Left lung (tissue), 10 donors: Measurements from ENCODE around the gene SHLD1. TPM values are rescaled to one million over a fixed set of nuclear protein-coding genes. Genes with fewer than 3 reads are reported as not detected.
A peak's percentile ranks its signal among the peaks of the same experiment; 100 is the strongest.

Experiments
- ATAC-seq: fragments of 200-7000 bp; cut with Tn5 transposase; one replicate; pipeline ENCODE4 v1.9.1; 2020; ENCODE audit warnings: moderate library complexity
- DNase-seq, 4 donors: peaks; one replicate each; pipeline ENCODE4 v3.0.0-alpha.2; 2013 to 2020
- H3K27ac ChIP-seq, 2 donors: fragments of 200-600 bp; sonication (generic) in 1 of 2; one replicate each; pipeline versions ENCODE4 v1.5.0 to v1.8.0; 2020 to 2021
- H3K27me3 ChIP-seq, 2 donors: fragments of 200-600 bp; sonication (generic) in 1 of 2; one replicate each; pipeline versions ENCODE4 v1.5.0 to v1.8.0; 2020 to 2021
- H3K36me3 ChIP-seq, 2 donors: fragments of 200-600 bp; sonication (generic) in 1 of 2; one replicate each; pipeline versions ENCODE4 v1.5.0 to v1.8.0; 2020 to 2021
- H3K4me1 ChIP-seq, 2 donors: fragments of 200-600 bp; one replicate each; pipeline ENCODE4 v1.8.0; 2021
- H3K4me3 ChIP-seq, 2 donors: fragments of 200-600 bp; sonication (generic) in 1 of 2; one replicate each; pipeline versions ENCODE4 v1.5.0 to v1.8.0; 2020 to 2021; ENCODE audit warnings: mild to moderate bottlenecking in 1 of 2
- H3K9me3 ChIP-seq, 2 donors: fragments of 200-600 bp; sonication (generic) in 1 of 2; one replicate each; pipeline versions ENCODE4 v1.5.0 to v1.8.0; 2020 to 2021
- intact Hi-C, 2 donors: fragments of 100-400 bp; cut with DNase I; formaldehyde crosslinking; loops; one replicate each; pipeline versions ENCODE4 v1.11.2 to v1.14.2; 2022
- polyA plus RNA-seq, 6 donors: library from polyadenylated mRNA; unstranded; fragments of 120-200 nt; gene quantifications; one replicate each; pipeline ENCODE4 v1.2.1, GENCODE V29; 2013; ENCODE audit not compliant: insufficient read length in 6 of 6
- total RNA-seq, 2 donors: library from RNA; stranded (reverse); fragmentation: NEBNext Ultra II Directional; extraction: Animal tissue kit (Norgen Biotek cat#: 25700); gene quantifications; one replicate each; pipeline ENCODE4 v1.2.1, GENCODE V29; 2021
- TF ChIP-seq, protein P1 (sequence below), 2 donors: fragments of 200-600 bp; sonication (generic) in 1 of 2; IDR thresholded peaks; one replicate each; pipeline versions ENCODE4 v1.5.0 to v1.8.0; 2021; ENCODE audit warnings: antibody characterized with exemption in 2 of 2
- donor health status: DM: no; HTN: yes; CAD: no.
- donor health status: DM: no; HTN: no; CAD: no.

Gene SHLD1
- total and polyA plus RNA-seq, 8 donors, result 5.4 to 8.9 (median 7.7) TPM

DNA sequence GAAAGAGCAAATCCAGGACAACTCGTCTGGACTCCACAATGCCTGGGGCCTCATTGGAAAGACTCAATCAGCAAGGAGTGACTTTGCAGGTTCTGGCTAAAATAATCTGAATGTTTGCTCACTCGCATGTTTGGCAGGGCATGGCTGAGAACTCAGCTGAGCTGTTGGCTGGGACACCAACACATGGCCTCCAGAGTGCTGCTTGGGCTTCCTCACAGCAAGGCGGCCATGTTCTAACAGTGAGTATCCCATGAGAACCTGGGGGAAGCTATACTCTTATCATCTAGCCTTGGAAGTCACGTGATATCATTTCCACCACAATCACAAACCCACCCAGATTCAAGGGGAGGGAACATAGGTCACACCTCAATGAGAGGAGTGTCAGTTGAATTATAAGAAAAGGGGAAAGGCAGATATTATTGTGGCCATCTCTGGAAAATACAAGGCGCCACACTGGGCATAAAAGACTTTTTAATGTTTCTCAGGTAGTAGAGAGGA is 23.1 kb upstream of the SHLD1 start:
- intact Hi-C loops, result no loop called here
- DNase-seq, result no peak

DNA sequence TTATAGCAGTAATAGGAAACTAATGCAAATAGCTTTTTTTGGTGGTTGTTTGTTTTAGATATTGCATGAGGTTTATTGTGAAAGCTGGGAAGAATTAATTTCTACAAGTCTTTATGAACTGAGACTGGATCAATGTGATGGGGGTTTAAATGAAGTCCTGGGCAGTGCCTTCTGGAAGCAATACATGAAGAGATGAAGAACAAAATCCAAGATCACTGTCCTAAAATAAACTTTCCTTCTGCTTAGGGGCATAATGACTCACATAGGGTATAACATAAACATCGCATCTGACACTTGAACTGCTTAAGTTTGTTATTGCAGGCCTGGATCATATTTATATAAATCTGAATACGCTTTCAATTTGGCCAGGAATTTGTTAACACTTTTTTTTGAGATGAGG is 20.9 kb upstream of the SHLD1 start:
- DNase-seq, result peak in 1 of 4 donors; percentile 24
- H3K27ac ChIP-seq, result no peak overlapping the region
- H3K27me3 ChIP-seq, result no peaks in the 10 kb centered on the region
- peaks cover 0 to 7% of the 10 kb centered on the region in 2 donors for H3K9me3 ChIP-seq
- peaks cover 6 to 28% of the 10 kb centered on the region in 2 donors for H3K4me1 ChIP-seq
- intact Hi-C loops, result no loop called here
- no peak for ATAC-seq
- H3K4me3 ChIP-seq, result no peak overlapping the region
- TF ChIP-seq, protein P1, sequence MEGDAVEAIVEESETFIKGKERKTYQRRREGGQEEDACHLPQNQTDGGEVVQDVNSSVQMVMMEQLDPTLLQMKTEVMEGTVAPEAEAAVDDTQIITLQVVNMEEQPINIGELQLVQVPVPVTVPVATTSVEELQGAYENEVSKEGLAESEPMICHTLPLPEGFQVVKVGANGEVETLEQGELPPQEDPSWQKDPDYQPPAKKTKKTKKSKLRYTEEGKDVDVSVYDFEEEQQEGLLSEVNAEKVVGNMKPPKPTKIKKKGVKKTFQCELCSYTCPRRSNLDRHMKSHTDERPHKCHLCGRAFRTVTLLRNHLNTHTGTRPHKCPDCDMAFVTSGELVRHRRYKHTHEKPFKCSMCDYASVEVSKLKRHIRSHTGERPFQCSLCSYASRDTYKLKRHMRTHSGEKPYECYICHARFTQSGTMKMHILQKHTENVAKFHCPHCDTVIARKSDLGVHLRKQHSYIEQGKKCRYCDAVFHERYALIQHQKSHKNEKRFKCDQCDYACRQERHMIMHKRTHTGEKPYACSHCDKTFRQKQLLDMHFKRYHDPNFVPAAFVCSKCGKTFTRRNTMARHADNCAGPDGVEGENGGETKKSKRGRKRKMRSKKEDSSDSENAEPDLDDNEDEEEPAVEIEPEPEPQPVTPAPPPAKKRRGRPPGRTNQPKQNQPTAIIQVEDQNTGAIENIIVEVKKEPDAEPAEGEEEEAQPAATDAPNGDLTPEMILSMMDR (IDR thresholded peaks at IDR 0.05), result no peak
- H3K36me3 ChIP-seq, result no peaks in the 10 kb centered on the region

More for the DNA sequence above, 23.1 kb upstream of the SHLD1 start:
- Histone ChIP-seq H3K4me1 (peaks cover 6 to 36% of the 10 kb centered on the region in 2 donors), H3K9me3 (peaks cover 0 to 7% of the 10 kb centered on the region in 2 donors), H3K27ac (no peak overlapping the region), H3K27me3 (no peaks in the 10 kb centered on the region), H3K36me3 (no peaks in the 10 kb centered on the region), H3K4me3 (no peak overlapping the region)
- TF ChIP-seq, protein P1 (IDR thresholded peaks at IDR 0.05), result no peak
- no peak for ATAC-seq

DNA sequence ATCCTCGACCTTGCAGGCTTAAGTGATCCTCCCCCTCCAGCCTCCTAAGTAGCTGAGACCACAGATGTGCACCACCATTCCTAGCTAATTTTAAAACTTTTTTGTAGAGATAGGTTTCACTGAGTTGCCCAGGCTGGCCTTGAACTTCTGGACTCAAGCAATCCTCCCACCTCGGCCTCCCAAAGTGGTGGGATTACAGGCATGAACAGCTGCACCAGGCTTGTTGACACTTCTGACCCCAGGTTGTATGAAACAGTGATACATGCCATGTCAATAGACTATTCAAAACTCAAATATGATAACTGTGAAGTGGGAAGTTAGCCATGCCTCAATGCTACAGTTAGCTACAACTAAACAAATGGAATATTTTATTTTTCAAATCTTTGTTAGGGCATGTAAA is 20.1 kb upstream of the SHLD1 start:
- no peaks in the 10 kb centered on the region for H3K27me3 ChIP-seq
- peaks cover 0 to 7% of the 10 kb centered on the region in 2 donors for H3K9me3 ChIP-seq
- H3K4me1 ChIP-seq, result peaks cover 0 to 20% of the 10 kb centered on the region in 2 donors
- ATAC-seq (no peak), DNase-seq (no peak)
- no peaks in the 10 kb centered on the region for H3K36me3 ChIP-seq
- H3K27ac ChIP-seq, result no peak overlapping the region
- TF ChIP-seq, protein P1 (IDR thresholded peaks at IDR 0.05), result no peak
- intact Hi-C loops, result no loop called here
- no peak overlapping the region for H3K4me3 ChIP-seq

DNA sequence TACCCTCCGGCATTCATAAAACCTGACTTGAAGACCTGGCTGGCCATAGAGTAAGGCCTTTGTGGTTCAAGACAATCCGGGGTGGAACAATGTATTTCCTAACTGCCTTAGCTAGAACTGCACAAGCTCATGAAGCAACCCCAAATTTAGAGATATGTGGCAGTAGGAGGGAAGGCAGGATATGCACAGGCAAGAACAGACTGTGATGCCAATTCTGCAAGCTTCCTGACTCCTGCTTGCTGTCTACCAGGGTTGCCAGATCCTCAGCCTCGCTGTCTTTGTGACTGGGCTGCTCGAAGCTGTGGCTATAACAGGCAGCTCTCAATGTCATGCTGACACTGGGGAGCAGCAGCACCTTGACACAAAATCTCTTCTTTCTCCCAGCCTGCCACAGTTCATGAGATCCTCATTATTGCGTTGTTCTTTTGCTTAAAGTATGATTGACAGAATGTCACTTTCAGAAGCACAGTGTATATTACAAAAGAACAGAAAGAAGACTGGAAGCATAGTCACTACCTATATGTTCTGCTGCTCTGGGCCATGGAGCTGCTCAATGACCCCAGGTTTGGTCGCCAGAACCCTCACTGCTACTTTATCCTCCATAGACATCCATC is 18.3 kb upstream of the SHLD1 start:
- H3K27ac ChIP-seq, result peak overlapping the region in 1 of 2 donors; percentile 66

DNA sequence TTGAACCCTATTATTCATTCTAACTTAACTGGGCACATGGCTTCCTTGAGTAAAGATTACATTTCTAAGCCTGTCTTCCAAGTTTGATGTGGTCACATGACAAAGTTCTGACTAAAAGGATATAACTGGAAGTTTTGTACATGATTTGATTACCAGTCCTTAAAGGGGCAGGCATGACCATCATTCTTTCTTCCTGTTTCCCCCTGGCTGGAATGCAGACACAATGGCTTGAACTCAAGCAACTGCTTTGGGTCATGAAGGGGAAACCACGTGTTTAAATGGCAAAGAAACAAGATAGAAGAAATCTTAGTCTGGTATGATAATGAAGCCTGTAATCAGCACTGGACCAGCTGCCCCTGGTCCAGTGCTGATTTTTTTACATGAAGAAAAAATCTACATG is 15.6 kb upstream of the SHLD1 start:
- Histone ChIP-seq H3K36me3 (no peaks in the 10 kb centered on the region), H3K27me3 (no peaks in the 10 kb centered on the region), H3K27ac (no peak overlapping the region), H3K9me3 (no peaks in the 10 kb centered on the region), H3K4me3 (no peak overlapping the region), H3K4me1 (peaks cover 7 to 36% of the 10 kb centered on the region in 2 donors)
- TF ChIP-seq, protein P1 (IDR thresholded peaks at IDR 0.05), result no peak
- no peak for ATAC-seq
- intact Hi-C loops, result no loop called here
- DNase-seq, result no peak

More for the DNA sequence above, 18.3 kb upstream of the SHLD1 start:
- no peak for ATAC-seq
- Histone ChIP-seq H3K4me3 (no peak overlapping the region), H3K27me3 (no peaks in the 10 kb centered on the region), H3K9me3 (peaks cover 0 to 6% of the 10 kb centered on the region in 2 donors), H3K36me3 (no peaks in the 10 kb centered on the region), H3K4me1 (peaks cover 1 to 22% of the 10 kb centered on the region in 2 donors)
- TF ChIP-seq, protein P1 (IDR thresholded peaks at IDR 0.05), result no peak
- no peak for DNase-seq
- intact Hi-C loops, result no loop called here
